SH-SY5Y (cell line): ENCODE results near the gene CRYBG2.

Source experiments
- GATA2 ChIP-seq: IDR thresholded peaks from 2 replicates; pipeline ENCODE4 v1.6.1; 2011; ENCODE audit warnings: mild to moderate bottlenecking, low read depth, low read length
- GATA3 ChIP-seq: IDR thresholded peaks from 2 replicates; pipeline ENCODE4 v1.6.1; 2011; ENCODE audit warnings: low read depth, mild to moderate bottlenecking, low read length, moderate library complexity

GRCh38 chr1:26295194-26296138 lies 58.5 kb downstream of the CRYBG2 start:
- no peak for TF ChIP-seq GATA2
- TF ChIP-seq GATA3: no peak
